ENCODE data around the gene KCNC3.

Gene KCNC3

GRCh38 chr19:50320596-50320995, 8.6 kb downstream of the KCNC3 start:
- DNase-seq (ENCODE audit: extremely low read depth, low read depth), result no peak
- no peak for TF ChIP-seq CTCF (IDR thresholded peaks at IDR 0.05; ENCODE audit: low read depth, low read length, missing control alignments)
- no peak overlapping the region for H3K4me3 ChIP-seq (replicated peaks; ENCODE audit: low read depth, low read length)

GRCh38 chr19:50320051-50320450, 9.1 kb downstream of the KCNC3 start:
- DNase-seq (ENCODE audit: extremely low read depth, low read depth), result no peak
- no peak for TF ChIP-seq CTCF (IDR thresholded peaks at IDR 0.05; ENCODE audit: low read depth, low read length, missing control alignments)

DNA sequence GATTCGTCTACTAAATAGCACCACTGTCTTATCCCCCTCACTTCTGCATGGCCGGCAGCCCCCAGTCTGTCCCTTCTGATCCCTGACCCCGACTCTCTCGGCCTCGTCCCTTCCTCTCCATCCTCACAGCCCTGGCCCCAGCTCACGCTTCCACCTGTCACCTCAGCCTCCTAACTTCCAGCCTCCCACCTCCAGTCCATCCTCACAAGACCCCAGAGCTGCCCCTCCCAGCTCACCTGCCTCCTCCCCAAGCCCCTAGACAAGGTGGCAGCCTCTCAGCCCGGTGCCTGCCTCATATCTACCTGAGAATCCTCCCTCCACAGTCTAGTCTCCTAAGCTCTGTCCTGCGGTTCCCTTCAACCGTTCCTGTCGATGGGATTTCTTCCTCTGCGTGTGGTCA, 10.0 kb downstream of the KCNC3 start:
- no peak for TF ChIP-seq CTCF (IDR thresholded peaks at IDR 0.05; ENCODE audit: low read depth, low read length, missing control alignments)
- no peak overlapping the region for H3K4me3 ChIP-seq (replicated peaks; ENCODE audit: low read depth, low read length)
- DNase-seq (ENCODE audit: extremely low read depth, low read depth), result no peak

More at GRCh38 chr19:50320051-50320450, 9.1 kb downstream of the KCNC3 start:
- H3K4me3 ChIP-seq (replicated peaks; ENCODE audit: low read depth, low read length), result no peak overlapping the region

GRCh38 chr19:50318438-50318837, 10.7 kb downstream of the KCNC3 start:
- no peak for TF ChIP-seq CTCF (IDR thresholded peaks at IDR 0.05; ENCODE audit: low read depth, low read length, missing control alignments)
- no peak overlapping the region for H3K4me3 ChIP-seq (replicated peaks; ENCODE audit: low read depth, low read length)
- no peak for DNase-seq (ENCODE audit: extremely low read depth, low read depth)

DNA sequence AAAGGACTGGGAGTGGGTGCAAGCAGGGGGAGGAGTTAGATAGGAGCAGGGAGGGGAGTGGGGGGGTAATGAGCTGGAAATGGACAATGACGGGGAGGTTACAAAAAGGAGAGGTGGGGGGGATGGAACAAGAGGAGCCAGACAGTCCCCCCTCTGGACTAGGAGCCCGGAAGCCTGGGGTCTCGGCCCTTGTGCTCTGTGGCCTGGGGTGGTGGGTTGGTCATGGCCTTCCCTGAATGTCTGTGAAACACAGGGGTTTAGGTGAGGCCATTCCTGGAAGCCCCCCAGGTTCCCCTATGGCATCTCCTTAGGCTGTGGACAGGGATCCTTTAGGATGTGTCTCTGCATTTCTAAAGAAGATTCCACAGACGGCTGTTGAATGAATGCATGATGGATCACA, 12.1 kb downstream of the KCNC3 start:
- TF ChIP-seq CTCF (IDR thresholded peaks at IDR 0.05; ENCODE audit: low read depth, low read length, missing control alignments), result no peak
- H3K4me3 ChIP-seq (replicated peaks; ENCODE audit: low read depth, low read length), result no peak overlapping the region
- DNase-seq (ENCODE audit: extremely low read depth, low read depth), result no peak

GRCh38 chr19:50315773-50316448, 13.3 kb downstream of the KCNC3 start:
- no peak for TF ChIP-seq CTCF (IDR thresholded peaks at IDR 0.05; ENCODE audit: low read depth, low read length, missing control alignments)
- DNase-seq (ENCODE audit: extremely low read depth, low read depth), result no peak
- no peak overlapping the region for H3K4me3 ChIP-seq (replicated peaks; ENCODE audit: low read depth, low read length)

Data from HFF-Myc (cell line).